Stomach (tissue), 9 donors: ENCODE results near the gene ADH1C. TPM values are rescaled to one million over a fixed set of nuclear protein-coding genes. Genes with fewer than 3 reads are reported as not detected.

ENCODE experiments used
- DNase-seq, 2 donors: peaks; one replicate each; pipeline versions ENCODE4 v3.0.0 to v3.0.0-alpha.2; 2013 to 2019
- H3K27ac ChIP-seq, 5 donors: fragments of 200-600 bp in 4 of 5; sonication (generic) in 4 of 5; one replicate each; pipeline ENCODE4 v1.5.1; 2013 to 2019; ENCODE audit warnings: mild to moderate bottlenecking in 1 of 5, moderate library complexity in 1 of 5
- H3K27me3 ChIP-seq, 3 donors: fragments of 200-600 bp; sonication (generic); one replicate each; pipeline ENCODE4 v1.5.1; 2017 to 2019; ENCODE audit warnings: mixed run types in 1 of 3
- H3K36me3 ChIP-seq, 4 donors: fragments of 200-600 bp; sonication (generic); 1 replicate in 3 of 4; 2 replicates in 1 of 4; pipeline ENCODE4 v1.5.1; 2016 to 2019
- H3K4me1 ChIP-seq, 4 donors: fragments of 200-600 bp; sonication (generic); one replicate each; pipeline ENCODE4 v1.5.1; 2016 to 2019
- H3K4me3 ChIP-seq, 4 donors: fragments of 200-600 bp; sonication (generic) in 3 of 4; one replicate each; pipeline ENCODE4 v1.5.1; 2016 to 2019; ENCODE audit warnings: mild to moderate bottlenecking in 1 of 4
- H3K9me3 ChIP-seq, 4 donors: fragments of 200-600 bp; sonication (generic); one replicate each; pipeline ENCODE4 v1.5.1; 2016 to 2019
- CTCF ChIP-seq, 7 experiments: fragments of 450-650 bp in 4 of 7; fragments of 200-600 bp in 3 of 7; sonication (generic) in 3 of 7; IDR thresholded peaks; one replicate each; pipeline ENCODE4 v1.5.1; 2016 to 2019; ENCODE audit warnings: antibody characterized with exemption in 7 of 7, control low read depth in 2 of 7, mild to moderate bottlenecking in 1 of 7
- EP300 ChIP-seq: sonication (generic); formaldehyde crosslinking; IDR thresholded peaks from one replicate; pipeline ENCODE4 v1.6.1; 2017; ENCODE audit warnings: antibody characterized with exemption
- POLR2A ChIP-seq, 4 donors: fragments of 450-650 bp; IDR thresholded peaks; one replicate each; pipeline ENCODE4 v1.6.1; 2016; ENCODE audit warnings: antibody characterized with exemption in 4 of 4, control low read depth in 2 of 4, mild to moderate bottlenecking in 1 of 4, moderate library complexity in 1 of 4
- POLR2AphosphoS5 ChIP-seq, 3 donors: sonication (generic); formaldehyde crosslinking; IDR thresholded peaks; one replicate each; pipeline ENCODE4 v1.6.1; 2016; ENCODE audit warnings: antibody characterized with exemption in 3 of 3
- WGBS, 5 donors: extraction: QIAGEN DNeasy Blood & Tissue Kit in 3 of 5; methylation state at CpG; one replicate each; pipeline versions ENCODE4 v1.1.5 to v1.1.7; 2013 to 2018; 5-methylcytosine and 5-hydroxymethylcytosine counted together
- intact Hi-C: fragments of 100-400 bp; cut with DNase I; formaldehyde crosslinking; loops from one replicate; pipeline ENCODE4 v1.15.1; 2023; ENCODE audit warnings: low total_unique reads
- polyA plus RNA-seq, 3 donors: library from polyadenylated mRNA; stranded (reverse); fragments of 200-250 nt; gene quantifications; one replicate each; pipeline ENCODE4 v1.2.3, GENCODE V29; 2013
- total RNA-seq, 5 donors: library from RNA; depleted of rRNA; stranded (reverse); fragments of >200 nt; gene quantifications; one replicate each; pipeline versions ENCODE4 v1.1.0 to v1.2.3, GENCODE V29; 2014 to 2016
- donor health status: healthy with polysubstance abuse.
- donor health status: Bipolar disorder and iron deficiency.
- donor health status: healthy.

ADH1C gene
- total and polyA plus RNA-seq, 8 donors, result 29.9 to 427 (median 76.5) TPM; not detected in 1

GRCh38 chr4:99362768-99363167, 10.2 kb upstream of the ADH1C start:
- peaks cover 0 to 12% (median 5%) of the 10 kb centered on the region in 4 donors for H3K9me3 ChIP-seq
- intact Hi-C loops, result no loop called here
- no peak for DNase-seq
- H3K4me3 ChIP-seq, result no peak overlapping the region
- TF ChIP-seq CTCF (IDR thresholded peaks at IDR 0.05) (no peak), EP300 (no peak), POLR2A (IDR thresholded peaks at IDR 0.05) (no peak), POLR2AphosphoS5 (IDR thresholded peaks at IDR 0.05) (no peak)
- H3K27me3 ChIP-seq, result no peaks in the 10 kb centered on the region
- peak overlapping the region in 2 of 5 donors; percentile 38 to 42 for H3K27ac ChIP-seq
- H3K36me3 ChIP-seq, result no peaks in the 10 kb centered on the region
- H3K4me1 ChIP-seq, result peaks cover 0 to 23% (median 2%) of the 10 kb centered on the region in 4 donors

- H3K27me3 ChIP-seq, result no peaks in the 10 kb centered on the region
- peaks cover 0 to 12% (median 5%) of the 10 kb centered on the region in 4 donors for H3K9me3 ChIP-seq
- peak overlapping the region in 2 of 5 donors; percentile 38 to 43 for H3K27ac ChIP-seq
- intact Hi-C loops, result no loop called here
- H3K36me3 ChIP-seq, result no peaks in the 10 kb centered on the region
- TF ChIP-seq POLR2A (IDR thresholded peaks at IDR 0.05) (no peak), CTCF (IDR thresholded peaks at IDR 0.05) (no peak), POLR2AphosphoS5 (IDR thresholded peaks at IDR 0.05) (no peak), EP300 (no peak)
- H3K4me1 ChIP-seq, result peaks cover 0 to 25% (median 2%) of the 10 kb centered on the region in 4 donors
- H3K4me3 ChIP-seq, result no peak overlapping the region
- no peak for DNase-seq
Observed at GRCh38 chr4:99361899-99362275, 9.3 kb upstream of the ADH1C start.

GRCh38 chr4:99361268-99361898, 8.8 kb upstream of the ADH1C start:
- intact Hi-C loops, result no loop called here
- peak overlapping the region in 1 of 5 donors; percentile 43 for H3K27ac ChIP-seq
- peaks cover 0 to 25% (median 2%) of the 10 kb centered on the region in 4 donors for H3K4me1 ChIP-seq
- no peaks in the 10 kb centered on the region for H3K36me3 ChIP-seq
- no peaks in the 10 kb centered on the region for H3K27me3 ChIP-seq
- TF ChIP-seq POLR2AphosphoS5 (IDR thresholded peaks at IDR 0.05) (no peak), POLR2A (IDR thresholded peaks at IDR 0.05) (no peak), CTCF (IDR thresholded peaks at IDR 0.05) (no peak), EP300 (no peak)
- H3K9me3 ChIP-seq, result peaks cover 0 to 12% (median 5%) of the 10 kb centered on the region in 4 donors
- DNase-seq, result no peak
- no peak overlapping the region for H3K4me3 ChIP-seq

- Histone ChIP-seq H3K36me3 (no peaks in the 10 kb centered on the region), H3K27ac (no peak overlapping the region), H3K9me3 (peaks cover 0 to 12% (median 6%) of the 10 kb centered on the region in 4 donors), H3K27me3 (no peaks in the 10 kb centered on the region), H3K4me3 (no peak overlapping the region), H3K4me1 (peaks cover 0 to 25% (median 2%) of the 10 kb centered on the region in 4 donors)
- DNase-seq, result no peak
- whole genome bisulfite sequencing, 5 donors, result 86 to 94% (median 91%) methylated on average over 14 to 27 of the region's 27 CpGs
- intact Hi-C loops, result no loop called here
- TF ChIP-seq POLR2A (IDR thresholded peaks at IDR 0.05) (no peak), POLR2AphosphoS5 (IDR thresholded peaks at IDR 0.05) (no peak), EP300 (no peak), CTCF (IDR thresholded peaks at IDR 0.05) (no peak)
Observed at GRCh38 chr4:99359480-99360204, 7.1 kb upstream of the ADH1C start.
